Measurements from ENCODE around the gene SZT2.

- TF ChIP-seq, protein P1, sequence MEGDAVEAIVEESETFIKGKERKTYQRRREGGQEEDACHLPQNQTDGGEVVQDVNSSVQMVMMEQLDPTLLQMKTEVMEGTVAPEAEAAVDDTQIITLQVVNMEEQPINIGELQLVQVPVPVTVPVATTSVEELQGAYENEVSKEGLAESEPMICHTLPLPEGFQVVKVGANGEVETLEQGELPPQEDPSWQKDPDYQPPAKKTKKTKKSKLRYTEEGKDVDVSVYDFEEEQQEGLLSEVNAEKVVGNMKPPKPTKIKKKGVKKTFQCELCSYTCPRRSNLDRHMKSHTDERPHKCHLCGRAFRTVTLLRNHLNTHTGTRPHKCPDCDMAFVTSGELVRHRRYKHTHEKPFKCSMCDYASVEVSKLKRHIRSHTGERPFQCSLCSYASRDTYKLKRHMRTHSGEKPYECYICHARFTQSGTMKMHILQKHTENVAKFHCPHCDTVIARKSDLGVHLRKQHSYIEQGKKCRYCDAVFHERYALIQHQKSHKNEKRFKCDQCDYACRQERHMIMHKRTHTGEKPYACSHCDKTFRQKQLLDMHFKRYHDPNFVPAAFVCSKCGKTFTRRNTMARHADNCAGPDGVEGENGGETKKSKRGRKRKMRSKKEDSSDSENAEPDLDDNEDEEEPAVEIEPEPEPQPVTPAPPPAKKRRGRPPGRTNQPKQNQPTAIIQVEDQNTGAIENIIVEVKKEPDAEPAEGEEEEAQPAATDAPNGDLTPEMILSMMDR (IDR thresholded peaks at IDR 0.05): no peak
- TF ChIP-seq ZNF263 (CRISPR knock-in tag; IDR thresholded peaks at IDR 0.05; ENCODE audit: low read depth): no peak
- TF ChIP-seq SP1 (CRISPR knock-in tag; conservative IDR thresholded peaks at IDR 0.05): no peak
- TF ChIP-seq ZNF121 (CRISPR knock-in tag; IDR thresholded peaks at IDR 0.05): no peak
- no peak for TF ChIP-seq ZNF232 (CRISPR knock-in tag; IDR thresholded peaks at IDR 0.05)
- TF ChIP-seq MYBL2 (CRISPR knock-in tag; IDR thresholded peaks at IDR 0.05): no peak
- TF ChIP-seq CREB1 (CRISPR knock-in tag; IDR thresholded peaks at IDR 0.05): no peak
- no peak for TF ChIP-seq NR1H2 (CRISPR knock-in tag; IDR thresholded peaks at IDR 0.05)
Measured at GRCh38 chr1:43447891-43448708, 58.4 kb downstream of the SZT2 start.

All from WTC11 (cell line).